ENCODE measurements around the gene MOV10L1. TPM values are rescaled to one million over a fixed set of nuclear protein-coding genes. Genes with fewer than 3 reads are reported as not detected.

The MOV10L1 gene
- total RNA-seq, 1 donor from 2014 or later: 3.5 TPM

DNA sequence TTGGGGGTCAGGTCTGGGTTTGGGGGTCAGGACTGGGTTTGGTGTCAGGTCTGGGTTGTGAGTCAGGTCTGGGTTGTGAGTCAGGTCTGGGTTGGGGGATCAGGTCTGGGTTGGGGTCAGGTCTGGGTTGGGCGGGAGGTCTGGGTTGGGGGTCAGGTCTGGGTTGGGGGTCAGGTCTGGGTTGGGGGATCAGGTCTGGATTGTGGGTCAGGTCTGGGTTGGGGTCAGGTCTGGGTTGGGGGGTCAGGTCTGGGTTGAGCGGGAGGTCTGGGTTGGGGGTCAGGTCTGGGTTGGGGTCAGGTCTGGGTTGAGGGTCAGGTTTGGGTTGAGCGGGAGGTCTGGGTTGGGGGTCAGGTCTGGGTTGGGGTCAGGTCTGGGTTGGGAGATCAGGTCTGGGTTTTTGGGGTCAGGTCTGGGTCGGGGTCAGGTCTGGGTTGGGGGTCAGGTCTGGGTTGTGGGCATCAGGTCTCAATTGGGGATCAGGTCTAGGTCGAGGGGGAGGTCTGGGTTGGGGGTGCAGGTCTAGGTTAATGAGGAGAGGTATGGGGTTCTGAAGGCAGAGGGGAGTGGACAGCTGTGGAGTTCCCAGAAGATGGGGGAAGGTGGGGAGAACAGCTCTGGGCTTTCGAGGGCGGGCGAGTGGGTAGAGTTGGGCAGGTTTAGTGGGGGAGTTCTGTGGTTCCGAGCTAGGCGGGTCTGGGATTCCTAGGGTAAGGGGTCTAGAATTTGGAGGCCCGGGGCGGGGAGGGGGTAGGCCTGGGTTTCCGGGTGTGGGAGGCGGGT is 32.3 kb upstream of the MOV10L1 start:
- Mint-ChIP-seq H3K36me3 (no peaks in the 10 kb centered on the region), H3K27ac (no peak overlapping the region), H3K4me1 (peaks cover 27% of the 10 kb centered on the region), H3K27me3 (ENCODE audit: low read depth) (peaks cover 10% of the 10 kb centered on the region), H3K4me3 (peak overlapping the region; percentile 26), H3K9me3 (peaks cover 11% of the 10 kb centered on the region)
- no peak for DNase-seq (ENCODE audit: low spot score in 2 of 2, unreplicated experiment in 2 of 2)
- TF ChIP-seq, protein P1, sequence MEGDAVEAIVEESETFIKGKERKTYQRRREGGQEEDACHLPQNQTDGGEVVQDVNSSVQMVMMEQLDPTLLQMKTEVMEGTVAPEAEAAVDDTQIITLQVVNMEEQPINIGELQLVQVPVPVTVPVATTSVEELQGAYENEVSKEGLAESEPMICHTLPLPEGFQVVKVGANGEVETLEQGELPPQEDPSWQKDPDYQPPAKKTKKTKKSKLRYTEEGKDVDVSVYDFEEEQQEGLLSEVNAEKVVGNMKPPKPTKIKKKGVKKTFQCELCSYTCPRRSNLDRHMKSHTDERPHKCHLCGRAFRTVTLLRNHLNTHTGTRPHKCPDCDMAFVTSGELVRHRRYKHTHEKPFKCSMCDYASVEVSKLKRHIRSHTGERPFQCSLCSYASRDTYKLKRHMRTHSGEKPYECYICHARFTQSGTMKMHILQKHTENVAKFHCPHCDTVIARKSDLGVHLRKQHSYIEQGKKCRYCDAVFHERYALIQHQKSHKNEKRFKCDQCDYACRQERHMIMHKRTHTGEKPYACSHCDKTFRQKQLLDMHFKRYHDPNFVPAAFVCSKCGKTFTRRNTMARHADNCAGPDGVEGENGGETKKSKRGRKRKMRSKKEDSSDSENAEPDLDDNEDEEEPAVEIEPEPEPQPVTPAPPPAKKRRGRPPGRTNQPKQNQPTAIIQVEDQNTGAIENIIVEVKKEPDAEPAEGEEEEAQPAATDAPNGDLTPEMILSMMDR (IDR thresholded peaks at IDR 0.05; ENCODE audit: unreplicated experiment): no peak

DNA sequence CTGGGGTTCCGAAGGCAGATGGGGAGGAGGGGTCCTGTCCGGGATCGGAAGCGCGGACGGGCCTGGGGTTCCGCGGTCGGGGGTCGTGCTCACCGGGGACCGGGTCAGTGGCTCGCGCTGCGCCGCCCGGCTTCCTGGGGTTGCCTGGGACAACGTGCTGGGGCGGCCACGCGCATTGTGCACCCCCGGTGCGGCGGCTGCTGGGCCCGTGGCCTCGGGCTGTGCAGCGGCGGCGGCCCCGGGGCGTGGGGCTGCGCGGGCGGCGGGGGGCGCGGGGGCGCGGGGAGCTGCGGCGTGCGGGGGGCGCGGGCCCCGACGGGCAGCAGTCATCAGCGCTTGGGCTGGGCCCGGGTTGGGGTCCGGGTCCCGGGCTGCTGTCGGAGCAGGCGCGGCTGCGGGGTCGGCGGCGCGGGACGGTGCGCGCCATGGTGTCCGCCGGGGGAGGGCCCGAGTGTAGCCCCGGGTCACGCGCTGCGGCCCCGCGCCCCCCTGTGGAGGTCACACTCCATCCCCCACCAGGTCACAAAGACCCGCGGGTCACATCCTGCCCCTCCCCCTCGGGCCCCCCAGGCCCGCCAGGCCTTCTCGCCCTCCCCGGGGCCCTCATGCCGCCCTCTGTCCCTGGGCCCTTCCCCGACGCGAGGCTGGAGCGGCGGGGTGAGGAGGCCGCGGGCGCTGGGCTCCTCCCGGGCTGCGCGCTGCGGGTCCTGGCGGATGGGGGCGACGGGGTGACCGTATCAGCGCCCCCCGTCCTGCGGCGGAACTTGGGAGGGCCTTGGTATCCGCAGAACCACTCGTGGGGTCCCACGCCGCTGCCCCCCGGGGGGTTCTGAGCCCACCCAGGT is 31.5 kb upstream of the MOV10L1 start, which contains the start of gene TTLL8:
Gene TTLL8, minus strand, starts transcription at position 238 of the 845 bp plus-strand sequence.
- H3K4me3 Mint-ChIP-seq: peak within 1 kb of the TSS; percentile 62
- TF ChIP-seq, protein P1 (IDR thresholded peaks at IDR 0.05; ENCODE audit: unreplicated experiment): no peak
- peak within 1 kb of the TSS; percentile 64 for H3K27ac Mint-ChIP-seq
- H3K9me3 Mint-ChIP-seq: peaks cover 9% of the 10 kb centered on the region
- H3K36me3 Mint-ChIP-seq: no peaks in the 10 kb centered on the region
- no peak for DNase-seq (ENCODE audit: low spot score in 2 of 2, unreplicated experiment in 2 of 2)
- peaks cover 27% of the 10 kb centered on the region for H3K4me1 Mint-ChIP-seq
- H3K27me3 Mint-ChIP-seq (ENCODE audit: low read depth): peaks cover 10% of the 10 kb centered on the region

DNA sequence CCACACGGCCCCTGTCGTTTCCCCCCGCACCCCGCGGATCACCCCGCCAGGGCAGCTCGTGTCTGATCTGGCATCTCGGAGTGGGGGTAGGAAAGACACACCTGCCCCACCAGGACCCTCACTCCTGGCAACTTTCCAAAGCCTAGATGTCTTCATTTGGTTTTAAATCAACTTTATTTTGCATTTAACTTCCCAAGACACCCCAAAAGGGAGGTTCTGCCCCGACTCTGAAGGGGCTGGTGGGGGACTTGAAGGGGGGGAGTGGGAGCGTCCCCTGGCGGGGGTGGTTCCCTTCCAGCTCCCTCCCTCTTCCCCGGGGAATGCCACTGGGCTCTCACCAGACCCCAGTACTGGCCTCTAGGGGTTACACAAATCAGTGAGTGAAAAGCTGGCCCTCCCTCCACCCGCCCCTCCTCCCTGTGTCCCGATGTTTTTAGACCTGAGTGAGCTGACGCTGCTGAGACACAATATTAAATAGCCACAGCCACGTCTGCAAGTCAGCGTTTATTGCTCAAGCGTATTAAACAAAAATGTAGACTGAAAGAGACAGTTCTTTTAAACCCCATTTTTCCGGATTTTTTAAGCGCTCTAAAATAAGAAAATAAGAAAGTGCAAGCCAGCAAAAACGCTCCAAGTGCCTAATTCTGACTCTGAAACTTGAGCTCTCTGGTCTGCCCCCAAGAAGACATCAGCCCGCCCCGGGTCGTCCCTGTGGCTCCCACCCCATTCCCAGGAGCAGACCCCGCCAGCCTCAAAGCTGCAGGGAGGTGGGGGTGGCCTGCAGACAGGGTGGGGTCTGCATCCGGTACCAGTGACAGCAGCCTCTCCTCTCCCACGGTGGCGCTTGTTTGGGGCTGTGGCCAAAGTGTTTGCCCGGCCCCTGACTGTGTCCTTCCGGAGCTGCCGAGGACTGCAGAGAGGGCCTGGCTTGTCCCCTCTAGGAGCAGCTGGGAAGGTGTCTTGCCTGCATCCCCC is 30.6 kb upstream of the MOV10L1 start:
- Mint-ChIP-seq H3K36me3 (no peaks in the 10 kb centered on the region), H3K4me3 (peak overlapping the region; percentile 62), H3K4me1 (peaks cover 27% of the 10 kb centered on the region), H3K27me3 (ENCODE audit: low read depth) (peaks cover 10% of the 10 kb centered on the region), H3K9me3 (peaks cover under 1% of the 10 kb centered on the region), H3K27ac (peak overlapping the region; percentile 64)
- TF ChIP-seq, protein P1 (IDR thresholded peaks at IDR 0.05; ENCODE audit: unreplicated experiment): no peak
- DNase-seq (ENCODE audit: low spot score in 2 of 2, unreplicated experiment in 2 of 2): no peak

DNA sequence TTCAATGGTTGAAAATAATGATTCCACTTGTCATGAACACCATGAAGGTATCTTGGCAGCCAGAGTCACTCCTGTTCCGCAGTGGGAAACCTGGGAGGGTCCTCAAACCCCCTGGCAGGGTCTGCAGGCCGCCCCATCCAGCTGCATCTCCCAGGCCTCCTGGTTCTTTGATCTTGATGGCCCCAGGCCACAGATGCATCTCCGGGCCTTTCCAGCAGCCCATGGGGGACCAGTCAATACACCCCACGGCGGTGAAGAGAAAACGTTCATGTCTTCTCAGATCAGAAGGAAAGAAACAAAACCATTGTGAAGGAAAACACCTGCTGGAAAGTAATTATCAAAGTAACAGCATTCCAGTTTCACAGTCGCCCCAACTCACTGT is 29.9 kb upstream of the MOV10L1 start:
- H3K4me1 Mint-ChIP-seq: peaks cover 27% of the 10 kb centered on the region
- TF ChIP-seq, protein P1 (IDR thresholded peaks at IDR 0.05; ENCODE audit: unreplicated experiment): no peak
- H3K36me3 Mint-ChIP-seq: no peaks in the 10 kb centered on the region
- H3K27me3 Mint-ChIP-seq (ENCODE audit: low read depth): peaks cover 10% of the 10 kb centered on the region
- no peak for DNase-seq (ENCODE audit: low spot score in 2 of 2, unreplicated experiment in 2 of 2)
- H3K4me3 Mint-ChIP-seq: peak overlapping the region; percentile 62
- no peaks in the 10 kb centered on the region for H3K9me3 Mint-ChIP-seq
- peak overlapping the region; percentile 51 for H3K27ac Mint-ChIP-seq

Data from mesothelial cell of epicardium (in vitro differentiated cells).